ENCODE data around the gene LCN9. TPM values are rescaled to one million over a fixed set of nuclear protein-coding genes. Genes with fewer than 3 reads are reported as not detected.

LCN9 gene
- total RNA-seq, 1 donor from 2014 or later, result 4.8 TPM

- no peaks in the 10 kb centered on the region for H3K27me3 ChIP-seq (ENCODE audit: insufficient read depth, low read length)
- no peaks in the 10 kb centered on the region for H3K9me3 Mint-ChIP-seq (ENCODE audit: unreplicated experiment)
- peaks cover 3% of the 10 kb centered on the region for H3K4me1 Mint-ChIP-seq (ENCODE audit: low read depth, unreplicated experiment)
- H3K4me3 Mint-ChIP-seq (ENCODE audit: unreplicated experiment), result no peak overlapping the region
- H3K4me3 ChIP-seq (ENCODE audit: insufficient read depth, low read depth, low read length), result no peak overlapping the region
- no peaks in the 10 kb centered on the region for H3K36me3 Mint-ChIP-seq (ENCODE audit: low read depth, unreplicated experiment)
- TF ChIP-seq EZH2 (IDR thresholded peaks at IDR 0.05; ENCODE audit: insufficient read depth, low read length), result no peak
- TF ChIP-seq, protein P1, sequence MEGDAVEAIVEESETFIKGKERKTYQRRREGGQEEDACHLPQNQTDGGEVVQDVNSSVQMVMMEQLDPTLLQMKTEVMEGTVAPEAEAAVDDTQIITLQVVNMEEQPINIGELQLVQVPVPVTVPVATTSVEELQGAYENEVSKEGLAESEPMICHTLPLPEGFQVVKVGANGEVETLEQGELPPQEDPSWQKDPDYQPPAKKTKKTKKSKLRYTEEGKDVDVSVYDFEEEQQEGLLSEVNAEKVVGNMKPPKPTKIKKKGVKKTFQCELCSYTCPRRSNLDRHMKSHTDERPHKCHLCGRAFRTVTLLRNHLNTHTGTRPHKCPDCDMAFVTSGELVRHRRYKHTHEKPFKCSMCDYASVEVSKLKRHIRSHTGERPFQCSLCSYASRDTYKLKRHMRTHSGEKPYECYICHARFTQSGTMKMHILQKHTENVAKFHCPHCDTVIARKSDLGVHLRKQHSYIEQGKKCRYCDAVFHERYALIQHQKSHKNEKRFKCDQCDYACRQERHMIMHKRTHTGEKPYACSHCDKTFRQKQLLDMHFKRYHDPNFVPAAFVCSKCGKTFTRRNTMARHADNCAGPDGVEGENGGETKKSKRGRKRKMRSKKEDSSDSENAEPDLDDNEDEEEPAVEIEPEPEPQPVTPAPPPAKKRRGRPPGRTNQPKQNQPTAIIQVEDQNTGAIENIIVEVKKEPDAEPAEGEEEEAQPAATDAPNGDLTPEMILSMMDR (IDR thresholded peaks at IDR 0.05; ENCODE audit: insufficient read depth, low read depth, low read length), result no peak
- H3K9ac ChIP-seq (ENCODE audit: low read length), result no peak overlapping the region
- peaks cover 43% of the 10 kb centered on the region for H3K27me3 Mint-ChIP-seq (ENCODE audit: low read depth, unreplicated experiment)
- H3K4me1 ChIP-seq (ENCODE audit: insufficient read depth, low read length), result no peaks in the 10 kb centered on the region
- H3K36me3 ChIP-seq (ENCODE audit: insufficient read depth, low read length), result no peaks in the 10 kb centered on the region
- no peaks in the 10 kb centered on the region for H3K79me2 ChIP-seq (ENCODE audit: insufficient read depth, low read length)
- no peaks in the 10 kb centered on the region for H3K9me3 ChIP-seq (ENCODE audit: insufficient read depth, low read depth, low read length)
- no peak for DNase-seq (ENCODE audit: low read depth)
- FAIRE-seq, result no peak
- H4K20me1 ChIP-seq (ENCODE audit: insufficient read depth, low read length), result no peaks in the 10 kb centered on the region
- no peak overlapping the region for H3K4me2 ChIP-seq (ENCODE audit: low read length)
- H3K27ac Mint-ChIP-seq (ENCODE audit: unreplicated experiment), result no peak overlapping the region
- no peak overlapping the region for H2AFZ ChIP-seq (ENCODE audit: low read depth, low read length)
- no peak overlapping the region for H3K27ac ChIP-seq (ENCODE audit: low read depth, low read length)
Observed at GRCh38 chr9:135681161-135681560, 18.1 kb downstream of the LCN9 start.

- H3K4me3 Mint-ChIP-seq (ENCODE audit: unreplicated experiment), result no peak overlapping the region
- DNase-seq (ENCODE audit: low read depth), result no peak
- TF ChIP-seq, protein P1 (IDR thresholded peaks at IDR 0.05; ENCODE audit: insufficient read depth, low read depth, low read length), result no peak
- no peak for TF ChIP-seq EZH2 (IDR thresholded peaks at IDR 0.05; ENCODE audit: insufficient read depth, low read length)
Observed at GRCh38 chr9:135683401-135684034, 20.4 kb downstream of the LCN9 start.

DNA sequence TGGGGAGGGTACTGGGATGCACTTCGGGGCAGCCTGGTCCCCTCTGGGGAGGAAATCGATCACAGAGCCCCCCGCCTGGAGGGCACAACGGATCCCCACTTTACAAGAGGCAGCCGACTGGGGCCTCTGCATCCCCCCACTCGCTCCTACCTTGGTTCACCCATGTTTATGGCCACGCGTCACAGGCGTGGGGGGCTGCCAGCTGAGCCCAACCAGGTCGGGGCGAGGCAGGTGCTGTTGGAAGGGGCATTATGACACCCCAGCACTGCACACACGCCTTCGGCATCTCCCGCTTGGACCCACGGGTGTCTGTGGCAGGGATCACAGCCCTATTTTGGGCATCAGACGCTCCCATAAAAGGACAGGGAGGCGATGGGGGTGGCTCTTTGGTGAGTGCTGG, 21.6 kb downstream of the LCN9 start:
- no peak for FAIRE-seq
- DNase-seq (ENCODE audit: low read depth), result no peak
- Histone ChIP-seq H2AFZ (ENCODE audit: low read depth, low read length) (no peak overlapping the region), H3K27ac (ENCODE audit: low read depth, low read length) (no peak overlapping the region), H3K9ac (ENCODE audit: low read length) (no peak overlapping the region), H4K20me1 (ENCODE audit: insufficient read depth, low read length) (no peaks in the 10 kb centered on the region), H3K4me2 (ENCODE audit: low read length) (no peak overlapping the region), H3K79me2 (ENCODE audit: insufficient read depth, low read length) (no peaks in the 10 kb centered on the region), H3K27me3 (ENCODE audit: insufficient read depth, low read length) (no peaks in the 10 kb centered on the region), H3K4me1 (ENCODE audit: insufficient read depth, low read length) (no peaks in the 10 kb centered on the region), H3K4me3 (ENCODE audit: insufficient read depth, low read depth, low read length) (no peak overlapping the region), H3K36me3 (ENCODE audit: insufficient read depth, low read length) (no peaks in the 10 kb centered on the region), H3K9me3 (ENCODE audit: insufficient read depth, low read depth, low read length) (no peaks in the 10 kb centered on the region)
- peaks cover 2% of the 10 kb centered on the region for H3K36me3 Mint-ChIP-seq (ENCODE audit: low read depth, unreplicated experiment)
- H3K4me1 Mint-ChIP-seq (ENCODE audit: low read depth, unreplicated experiment), result peaks cover 3% of the 10 kb centered on the region
- no peaks in the 10 kb centered on the region for H3K9me3 Mint-ChIP-seq (ENCODE audit: unreplicated experiment)
- TF ChIP-seq EZH2 (IDR thresholded peaks at IDR 0.05; ENCODE audit: insufficient read depth, low read length), result no peak
- H3K27me3 Mint-ChIP-seq (ENCODE audit: low read depth, unreplicated experiment), result peaks cover 41% of the 10 kb centered on the region
- no peak overlapping the region for H3K4me3 Mint-ChIP-seq (ENCODE audit: unreplicated experiment)
- H3K27ac Mint-ChIP-seq (ENCODE audit: unreplicated experiment), result no peak overlapping the region

More at GRCh38 chr9:135683401-135684034, 20.4 kb downstream of the LCN9 start:
- Histone ChIP-seq H3K79me2 (ENCODE audit: insufficient read depth, low read length) (no peaks in the 10 kb centered on the region), H3K9me3 (ENCODE audit: insufficient read depth, low read depth, low read length) (no peaks in the 10 kb centered on the region), H3K4me1 (ENCODE audit: insufficient read depth, low read length) (no peaks in the 10 kb centered on the region), H2AFZ (ENCODE audit: low read depth, low read length) (no peak overlapping the region), H3K27ac (ENCODE audit: low read depth, low read length) (no peak overlapping the region), H3K4me3 (ENCODE audit: insufficient read depth, low read depth, low read length) (no peak overlapping the region), H4K20me1 (ENCODE audit: insufficient read depth, low read length) (no peaks in the 10 kb centered on the region), H3K36me3 (ENCODE audit: insufficient read depth, low read length) (no peaks in the 10 kb centered on the region), H3K4me2 (ENCODE audit: low read length) (no peak overlapping the region), H3K9ac (ENCODE audit: low read length) (no peak overlapping the region), H3K27me3 (ENCODE audit: insufficient read depth, low read length) (no peaks in the 10 kb centered on the region)
- no peak for FAIRE-seq
- Mint-ChIP-seq H3K4me1 (ENCODE audit: low read depth, unreplicated experiment) (peaks cover 3% of the 10 kb centered on the region), H3K9me3 (ENCODE audit: unreplicated experiment) (no peaks in the 10 kb centered on the region), H3K27me3 (ENCODE audit: low read depth, unreplicated experiment) (peaks cover 38% of the 10 kb centered on the region), H3K36me3 (ENCODE audit: low read depth, unreplicated experiment) (no peaks in the 10 kb centered on the region), H3K27ac (ENCODE audit: unreplicated experiment) (no peak overlapping the region)
